Panc1 (cell line): Measurements from ENCODE around the gene AKAP13. TPM values are rescaled to one million over a fixed set of nuclear protein-coding genes. Genes with fewer than 3 reads are reported as not detected.
"Not testable (repeated sequence)": the region's sequence is repeated elsewhere in the genome, so short reads cannot be mapped to it uniquely, and the experiment has no call there.

ENCODE experiments used
- ATAC-seq: fragments of 200-7000 bp; cut with Tn5 transposase; 2 replicates; pipeline ENCODE4 v1.9.1; 2020; ENCODE audit warnings: mild to moderate bottlenecking, moderate library complexity
- BruUV-seq: library from RNA; stranded (reverse); fragments of 400-500 nt; replicated peaks from 2 replicates; lab custom pipeline; 2021; lab: Mats Ljungman, UMichigan
- CTCF ChIA-PET: fragments of 300-600 bp; sonication (Branson Sonifier 250); formaldehyde crosslinking; loops from one replicate; lab custom pipeline; 2022; ENCODE audit warnings: antibody characterized with exemption; lab: Charles Lee
- POLR2A ChIA-PET: fragments of 300-600 bp; sonication (Branson Sonifier 250); formaldehyde crosslinking; loops from one replicate; lab custom pipeline; 2022; ENCODE audit warnings: antibody characterized with exemption; lab: Charles Lee
- DNase-seq: peaks from one replicate; pipeline ENCODE4 v3.0.0-alpha.2; 2010; ENCODE audit warnings: low read depth, low spot score
- H3K27ac ChIP-seq: 2 replicates; pipeline ENCODE4 v1.5.1; 2011; ENCODE audit warnings: mild to moderate bottlenecking, low read length, inconsistent platforms
- H3K27me3 ChIP-seq: fragments of 200-500 bp; sonication (Bioruptor generic); 2 replicates; pipeline ENCODE4 v1.6.0; 2014; ENCODE audit warnings: low read length, inconsistent platforms; ENCODE audit not compliant: control insufficient read depth, insufficient read depth
- H3K36me3 ChIP-seq: fragments of 200-500 bp; sonication (Bioruptor generic); 2 replicates; pipeline ENCODE4 v1.5.1; 2014; ENCODE audit warnings: inconsistent platforms, mild to moderate bottlenecking, low read length, moderate library complexity; ENCODE audit not compliant: control insufficient read depth, insufficient read depth
- H3K4me1 ChIP-seq: 2 replicates; pipeline ENCODE4 v1.5.1; 2011; ENCODE audit warnings: inconsistent platforms, mild to moderate bottlenecking, low read length, moderate library complexity; ENCODE audit not compliant: control insufficient read depth, insufficient read depth
- H3K4me3 ChIP-seq, 2 experiments: 2 replicates each; pipeline ENCODE4 v1.5.1; 2011 to 2012; ENCODE audit warnings: low read depth in 2 of 2, low read length in 2 of 2, mild to moderate bottlenecking in 2 of 2, inconsistent platforms in 1 of 2, moderate library complexity in 1 of 2
- H3K9me3 ChIP-seq: fragments of 200-500 bp; sonication (Bioruptor generic); 2 replicates; pipeline ENCODE4 v1.5.1; 2014; ENCODE audit warnings: low read depth, mild to moderate bottlenecking, inconsistent platforms, low read length, moderate library complexity; ENCODE audit not compliant: control insufficient read depth, insufficient read depth
- POLR2AphosphoS5 ChIP-seq: IDR thresholded peaks from 2 replicates; pipeline ENCODE4 v1.6.1; 2012; ENCODE audit warnings: mild to moderate bottlenecking, low read depth, low read length, moderate library complexity
- SIN3A ChIP-seq: IDR thresholded peaks from 2 replicates; pipeline ENCODE4 v1.6.1; 2012; ENCODE audit warnings: low read depth, mild to moderate bottlenecking, low read length, moderate library complexity, borderline replicate concordance; ENCODE audit not compliant: insufficient read depth
- TCF7L2 ChIP-seq: IDR thresholded peaks from 2 replicates; pipeline ENCODE4 v1.6.1; 2011; ENCODE audit warnings: mild to moderate bottlenecking, low read depth, low read length, inconsistent platforms
- in situ Hi-C: cut with HindIII; loops from 2 replicates; pipeline ENCODE4 v1.10.0; 2016; ENCODE audit warnings: low sequenced_read_pairs, low pct_unique_long_range_greater_than_20kb
- intact Hi-C: fragments of 100-400 bp; cut with micrococcal nuclease; formaldehyde crosslinking; loops from one replicate; pipeline ENCODE4 v1.10.0; 2022; ENCODE audit not compliant: unreplicated experiment
- total RNA-seq: library from RNA; stranded (reverse); gene quantifications from one replicate; pipeline ENCODE4 v1.2.1, GENCODE V29; 2021; ENCODE audit not compliant: unreplicated experiment
- TF ChIP-seq, protein P1 (sequence below), 2 experiments: IDR thresholded peaks; 2 replicates each; pipeline ENCODE4 v1.6.1; 2011 to 2012; ENCODE audit warnings: low read depth in 2 of 2, control low read depth in 1 of 2, low read length in 1 of 2, mild to moderate bottlenecking in 1 of 2, moderate library complexity in 1 of 2; ENCODE audit not compliant: insufficient read depth in 1 of 2
- TF ChIP-seq, protein P2 (sequence below): fragments of 450-650 bp; IDR thresholded peaks from 2 replicates; pipeline ENCODE4 v1.5.1; 2017; ENCODE audit warnings: mild to moderate bottlenecking

Gene AKAP13
- total RNA-seq, 1 experiment from 2014 or later: 94.2 TPM

DNA sequence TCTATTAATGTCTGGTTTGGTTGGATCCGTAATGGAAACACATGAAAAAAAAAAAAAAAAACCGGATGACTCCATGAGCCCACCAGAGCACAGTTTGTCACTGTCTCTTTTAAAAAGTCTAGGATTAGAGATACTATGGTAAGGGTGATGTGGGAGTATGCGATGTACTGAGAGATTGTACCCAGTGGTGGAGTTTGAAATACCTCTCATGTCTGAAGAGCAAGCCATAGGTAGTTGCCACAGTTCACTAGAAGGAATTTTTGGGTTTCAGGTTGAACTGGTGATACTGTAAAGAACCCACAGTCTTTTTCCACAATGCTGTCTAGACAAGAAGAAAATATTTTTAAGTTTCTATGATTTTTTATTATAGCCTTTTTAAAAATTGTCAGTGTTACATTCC is 281.5 kb downstream of the AKAP13 start:
- no peaks in the 10 kb centered on the region for H3K27me3 ChIP-seq
- ChIA-PET CTCF (no interaction called here), POLR2A (no interaction called here)
- in situ Hi-C loops (no loop called here), intact Hi-C loops (no loop called here)
- TF ChIP-seq, protein P1, sequence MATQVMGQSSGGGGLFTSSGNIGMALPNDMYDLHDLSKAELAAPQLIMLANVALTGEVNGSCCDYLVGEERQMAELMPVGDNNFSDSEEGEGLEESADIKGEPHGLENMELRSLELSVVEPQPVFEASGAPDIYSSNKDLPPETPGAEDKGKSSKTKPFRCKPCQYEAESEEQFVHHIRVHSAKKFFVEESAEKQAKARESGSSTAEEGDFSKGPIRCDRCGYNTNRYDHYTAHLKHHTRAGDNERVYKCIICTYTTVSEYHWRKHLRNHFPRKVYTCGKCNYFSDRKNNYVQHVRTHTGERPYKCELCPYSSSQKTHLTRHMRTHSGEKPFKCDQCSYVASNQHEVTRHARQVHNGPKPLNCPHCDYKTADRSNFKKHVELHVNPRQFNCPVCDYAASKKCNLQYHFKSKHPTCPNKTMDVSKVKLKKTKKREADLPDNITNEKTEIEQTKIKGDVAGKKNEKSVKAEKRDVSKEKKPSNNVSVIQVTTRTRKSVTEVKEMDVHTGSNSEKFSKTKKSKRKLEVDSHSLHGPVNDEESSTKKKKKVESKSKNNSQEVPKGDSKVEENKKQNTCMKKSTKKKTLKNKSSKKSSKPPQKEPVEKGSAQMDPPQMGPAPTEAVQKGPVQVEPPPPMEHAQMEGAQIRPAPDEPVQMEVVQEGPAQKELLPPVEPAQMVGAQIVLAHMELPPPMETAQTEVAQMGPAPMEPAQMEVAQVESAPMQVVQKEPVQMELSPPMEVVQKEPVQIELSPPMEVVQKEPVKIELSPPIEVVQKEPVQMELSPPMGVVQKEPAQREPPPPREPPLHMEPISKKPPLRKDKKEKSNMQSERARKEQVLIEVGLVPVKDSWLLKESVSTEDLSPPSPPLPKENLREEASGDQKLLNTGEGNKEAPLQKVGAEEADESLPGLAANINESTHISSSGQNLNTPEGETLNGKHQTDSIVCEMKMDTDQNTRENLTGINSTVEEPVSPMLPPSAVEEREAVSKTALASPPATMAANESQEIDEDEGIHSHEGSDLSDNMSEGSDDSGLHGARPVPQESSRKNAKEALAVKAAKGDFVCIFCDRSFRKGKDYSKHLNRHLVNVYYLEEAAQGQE (IDR thresholded peaks at IDR 0.05; ENCODE audit: insufficient read depth in 1 of 2, low read depth in 2 of 2, low read length in 1 of 2): no peak
- TF ChIP-seq, protein P2, sequence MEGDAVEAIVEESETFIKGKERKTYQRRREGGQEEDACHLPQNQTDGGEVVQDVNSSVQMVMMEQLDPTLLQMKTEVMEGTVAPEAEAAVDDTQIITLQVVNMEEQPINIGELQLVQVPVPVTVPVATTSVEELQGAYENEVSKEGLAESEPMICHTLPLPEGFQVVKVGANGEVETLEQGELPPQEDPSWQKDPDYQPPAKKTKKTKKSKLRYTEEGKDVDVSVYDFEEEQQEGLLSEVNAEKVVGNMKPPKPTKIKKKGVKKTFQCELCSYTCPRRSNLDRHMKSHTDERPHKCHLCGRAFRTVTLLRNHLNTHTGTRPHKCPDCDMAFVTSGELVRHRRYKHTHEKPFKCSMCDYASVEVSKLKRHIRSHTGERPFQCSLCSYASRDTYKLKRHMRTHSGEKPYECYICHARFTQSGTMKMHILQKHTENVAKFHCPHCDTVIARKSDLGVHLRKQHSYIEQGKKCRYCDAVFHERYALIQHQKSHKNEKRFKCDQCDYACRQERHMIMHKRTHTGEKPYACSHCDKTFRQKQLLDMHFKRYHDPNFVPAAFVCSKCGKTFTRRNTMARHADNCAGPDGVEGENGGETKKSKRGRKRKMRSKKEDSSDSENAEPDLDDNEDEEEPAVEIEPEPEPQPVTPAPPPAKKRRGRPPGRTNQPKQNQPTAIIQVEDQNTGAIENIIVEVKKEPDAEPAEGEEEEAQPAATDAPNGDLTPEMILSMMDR: no peak
- TF ChIP-seq TCF7L2: no peak
- no peak for TF ChIP-seq POLR2AphosphoS5
- no peak for TF ChIP-seq SIN3A
- no peak for DNase-seq
- no peaks in the 10 kb centered on the region for H3K9me3 ChIP-seq
- no peak overlapping the region for H3K4me3 ChIP-seq
- no peak overlapping the region for H3K27ac ChIP-seq
- peaks cover 13% of the 10 kb centered on the region for H3K36me3 ChIP-seq
- 0 out of 2 replicates have a peak, but pooled peaks have one; percentile 53 for ATAC-seq
- H3K4me1 ChIP-seq: no peaks in the 10 kb centered on the region
- TSS peak; percentile 8 for BruUV-seq

DNA sequence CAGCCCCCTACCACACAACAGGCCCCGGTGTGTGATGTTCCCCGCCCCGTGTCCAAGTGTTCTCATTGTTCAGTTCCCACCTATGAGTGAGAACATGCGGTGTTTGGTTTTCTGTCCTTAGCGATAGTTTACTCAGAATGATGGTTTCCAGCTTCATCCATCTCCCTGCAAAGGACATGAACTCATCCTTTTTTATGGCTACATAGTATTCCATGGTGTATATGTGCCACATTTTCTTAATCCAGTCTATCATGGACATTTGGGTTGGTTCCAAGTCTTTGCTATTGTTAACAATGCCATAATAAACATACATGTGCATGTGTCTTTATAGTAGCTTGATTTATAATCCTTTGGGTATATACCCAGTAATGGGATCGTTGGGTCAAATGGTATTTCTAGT is 285.3 kb downstream of the AKAP13 start:
- CTCF ChIA-PET, intact Hi-C loops, H3K4me1 ChIP-seq, H3K4me3 ChIP-seq, H3K27me3 ChIP-seq, ATAC-seq, BruUV-seq, H3K27ac ChIP-seq, DNase-seq, H3K9me3 ChIP-seq, in situ Hi-C loops, POLR2A ChIA-PET: not testable (repeated sequence)
- H3K36me3 ChIP-seq: peaks cover 19% of the 10 kb centered on the region; the same call in 1 of the 2 replicates

DNA sequence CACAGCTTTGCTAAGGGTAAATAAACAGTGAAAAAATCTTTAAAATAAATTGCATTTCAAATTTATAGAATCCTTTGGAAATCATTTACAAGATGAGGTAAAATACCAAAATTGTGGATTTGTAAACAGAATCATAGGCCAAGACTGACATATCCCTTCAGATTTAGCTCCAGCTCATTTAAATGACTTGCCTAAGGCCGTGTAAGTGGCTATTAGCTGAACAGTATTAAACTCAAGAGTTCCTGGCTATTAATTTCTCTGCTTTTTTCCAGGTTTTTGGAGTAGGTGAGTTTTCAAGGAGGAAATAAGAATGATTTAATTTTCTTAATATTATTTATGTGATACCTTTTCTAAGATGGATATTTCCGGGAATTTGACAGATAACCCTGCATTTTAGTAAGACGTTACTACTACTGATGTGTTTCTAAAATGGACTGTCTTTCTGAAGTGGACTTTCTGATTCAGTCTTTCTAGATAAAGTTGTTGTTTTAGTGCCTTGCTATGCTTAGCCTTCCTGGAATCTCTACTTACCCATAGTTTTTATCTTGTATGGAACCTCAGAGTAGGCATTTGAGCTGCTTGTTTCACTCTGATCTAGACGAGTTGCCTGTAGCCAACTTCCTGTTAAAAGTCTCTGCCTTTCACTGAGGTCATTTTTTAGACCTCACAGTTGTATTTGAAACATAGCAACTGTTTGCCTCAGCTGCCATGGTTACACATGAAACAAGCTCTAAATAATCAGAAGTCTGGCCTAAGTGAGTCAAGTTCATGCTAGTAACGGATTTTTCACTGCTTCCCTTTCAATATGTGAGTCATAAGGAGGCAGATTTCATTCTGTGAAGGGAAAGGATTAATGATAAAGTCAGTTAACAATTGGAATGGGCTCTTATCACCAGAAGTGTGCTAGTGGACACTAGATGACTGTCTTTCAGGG is 287.4 kb downstream of the AKAP13 start:
- no TSS peak for BruUV-seq
- H3K27ac ChIP-seq: no peak overlapping the region
- TF ChIP-seq, protein P1 (IDR thresholded peaks at IDR 0.05; ENCODE audit: insufficient read depth in 1 of 2, low read depth in 2 of 2, low read length in 1 of 2): no peak
- TF ChIP-seq POLR2AphosphoS5 (no peak), SIN3A (no peak), TCF7L2 (no peak)
- TF ChIP-seq, protein P2: no peak
- in situ Hi-C loops (no loop called here), intact Hi-C loops (no loop called here)
- ATAC-seq (peak; percentile 66), DNase-seq (no peak)
- peaks cover 16% of the 10 kb centered on the region; the same call in 1 of the 2 replicates for H3K36me3 ChIP-seq
- POLR2A ChIA-PET: interaction anchor here (0.7 kb wide), 1 partner anchor 91 kb away, joined by 3 read pairs; no protein-coding TSS in a partner anchor
- CTCF ChIA-PET: interaction anchor here (0.6 kb wide), 1 partner anchor 186 kb away, joined by 6 read pairs; no protein-coding TSS in a partner anchor
- no peak overlapping the region for H3K4me3 ChIP-seq
- H3K9me3 ChIP-seq: no peaks in the 10 kb centered on the region
- H3K4me1 ChIP-seq: no peaks in the 10 kb centered on the region
- H3K27me3 ChIP-seq: no peaks in the 10 kb centered on the region
